HEK293 (cell line): ENCODE data around the gene TTC16.

Experiments
- CTCF ChIA-PET: fragments of 350-600 bp; formaldehyde crosslinking; extraction: SDS; loops from one replicate; lab custom pipeline; 2021; ENCODE audit warnings: antibody characterized with exemption; lab: Yijun Ruan, JAX
- POLR2A ChIA-PET: fragments of 300-600 bp; formaldehyde crosslinking; extraction: SDS; loops from one replicate; lab custom pipeline; 2020; ENCODE audit warnings: antibody characterized with exemption, inconsistent platforms; lab: Yijun Ruan, JAX
- H3K27ac ChIP-seq: fragments of 200-500 bp; sonication (Bioruptor generic); 2 replicates; pipeline ENCODE4 v1.5.1; 2014; ENCODE audit warnings: low read depth, low read length, control low read depth, inconsistent platforms; ENCODE audit errors: extremely low read depth
- H3K36me3 ChIP-seq, 2 experiments: fragments of 200-500 bp in 1 of 2; sonication (Bioruptor generic) in 1 of 2; 1 replicate in 1 of 2; 2 replicates in 1 of 2; pipeline ENCODE4 v1.5.1; 2014 to 2017; ENCODE audit warnings: inconsistent platforms in 2 of 2, low read length in 2 of 2; ENCODE audit not compliant: control insufficient read depth in 2 of 2, insufficient read depth in 1 of 2
- H3K4me1 ChIP-seq: fragments of 200-500 bp; sonication (Bioruptor generic); 2 replicates; pipeline ENCODE4 v1.5.1; 2014; ENCODE audit warnings: mild to moderate bottlenecking, low read length, inconsistent platforms; ENCODE audit not compliant: control insufficient read depth, insufficient read depth
- H3K4me3 ChIP-seq: 2 replicates; pipeline ENCODE4 v1.5.1; 2011; ENCODE audit warnings: low read depth, mild to moderate bottlenecking, control low read depth, low read length, moderate library complexity
- H3K9me3 ChIP-seq: fragments of 200-500 bp; sonication (Bioruptor generic); 2 replicates; pipeline ENCODE4 v1.5.1; 2014; ENCODE audit warnings: low read depth, low read length, inconsistent platforms; ENCODE audit not compliant: control insufficient read depth, insufficient read depth
- BCL11A ChIP-seq: fragments of 450-650 bp; formaldehyde crosslinking; IDR thresholded peaks from 2 replicates; pipeline ENCODE4 v1.5.1; 2016; ENCODE audit warnings: low read depth, missing biosample characterization, missing genetic modification characterization
- GLI4 ChIP-seq: fragments of 450-650 bp; formaldehyde crosslinking; IDR thresholded peaks from 2 replicates; pipeline ENCODE4 v1.5.1; 2016; ENCODE audit warnings: missing biosample characterization, missing genetic modification characterization
- HIC1 ChIP-seq: fragments of 450-650 bp; formaldehyde crosslinking; IDR thresholded peaks from 2 replicates; pipeline ENCODE4 v1.5.1; 2016; ENCODE audit warnings: missing biosample characterization, missing genetic modification characterization
- IKZF3 ChIP-seq: fragments of 450-650 bp; IDR thresholded peaks from 2 replicates; pipeline ENCODE4 v1.5.0; 2018; ENCODE audit warnings: missing biosample characterization, mild to moderate bottlenecking, missing genetic modification characterization, moderate library complexity
- MYNN ChIP-seq: fragments of 450-650 bp; formaldehyde crosslinking; IDR thresholded peaks from 2 replicates; pipeline ENCODE4 v1.5.1; 2016; ENCODE audit warnings: missing biosample characterization, missing genetic modification characterization, borderline replicate concordance
- PRDM1 ChIP-seq: fragments of 450-650 bp; formaldehyde crosslinking; IDR thresholded peaks from 2 replicates; pipeline ENCODE4; 2016; ENCODE audit warnings: missing biosample characterization, missing genetic modification characterization
- SCRT1 ChIP-seq: fragments of 450-650 bp; formaldehyde crosslinking; IDR thresholded peaks from 2 replicates; pipeline ENCODE4 v1.5.1; 2016; ENCODE audit warnings: missing biosample characterization, missing genetic modification characterization, borderline replicate concordance
- ZFP41 ChIP-seq: fragments of 450-650 bp; formaldehyde crosslinking; IDR thresholded peaks from 2 replicates; pipeline ENCODE4 v1.5.1; 2016; ENCODE audit warnings: missing biosample characterization, missing genetic modification characterization, borderline replicate concordance
- ZFP69B ChIP-seq: fragments of 450-650 bp; formaldehyde crosslinking; IDR thresholded peaks from 2 replicates; pipeline ENCODE4 v1.5.1; 2016; ENCODE audit warnings: missing biosample characterization, missing genetic modification characterization
- ZNF155 ChIP-seq: fragments of 450-650 bp; formaldehyde crosslinking; IDR thresholded peaks from 2 replicates; pipeline ENCODE4 v1.5.1; 2016; ENCODE audit warnings: missing biosample characterization, missing genetic modification characterization
- ZNF175 ChIP-seq: fragments of 450-650 bp; formaldehyde crosslinking; IDR thresholded peaks from 2 replicates; pipeline ENCODE4 v1.5.1; 2016; ENCODE audit warnings: missing biosample characterization, missing genetic modification characterization
- ZNF184 ChIP-seq: fragments of 450-650 bp; IDR thresholded peaks from 2 replicates; pipeline ENCODE4 v1.5.1; 2018; ENCODE audit warnings: missing biosample characterization, mild to moderate bottlenecking, missing genetic modification characterization
- ZNF2 ChIP-seq: fragments of 450-650 bp; formaldehyde crosslinking; IDR thresholded peaks from 2 replicates; pipeline ENCODE4 v1.5.1; 2016; ENCODE audit warnings: missing biosample characterization, missing genetic modification characterization
- ZNF211 ChIP-seq: fragments of 450-650 bp; formaldehyde crosslinking; IDR thresholded peaks from 2 replicates; pipeline ENCODE4 v1.5.1; 2016; ENCODE audit warnings: low read depth, missing biosample characterization, missing genetic modification characterization
- ZNF248 ChIP-seq: fragments of 450-650 bp; formaldehyde crosslinking; IDR thresholded peaks from 2 replicates; pipeline ENCODE4 v1.5.1; 2017; ENCODE audit warnings: missing biosample characterization, missing genetic modification characterization
- ZNF473 ChIP-seq: fragments of 450-650 bp; formaldehyde crosslinking; IDR thresholded peaks from 2 replicates; pipeline ENCODE4 v1.5.1; 2017; ENCODE audit warnings: missing biosample characterization, missing genetic modification characterization
- ZNF514 ChIP-seq: fragments of 450-650 bp; formaldehyde crosslinking; IDR thresholded peaks from 2 replicates; pipeline ENCODE4 v1.5.1; 2016; ENCODE audit warnings: missing biosample characterization, missing genetic modification characterization
- ZNF600 ChIP-seq: fragments of 450-650 bp; formaldehyde crosslinking; IDR thresholded peaks from 2 replicates; pipeline ENCODE4 v1.5.1; 2016; ENCODE audit warnings: missing biosample characterization, missing genetic modification characterization
- ZNF677 ChIP-seq: fragments of 450-650 bp; IDR thresholded peaks from 2 replicates; pipeline ENCODE4 v1.5.0; 2018; ENCODE audit warnings: missing biosample characterization, mild to moderate bottlenecking, missing genetic modification characterization, moderate library complexity
- ZNF785 ChIP-seq: fragments of 450-650 bp; formaldehyde crosslinking; IDR thresholded peaks from 2 replicates; pipeline ENCODE4 v1.5.1; 2016; ENCODE audit warnings: missing biosample characterization, missing genetic modification characterization
- ZNF792 ChIP-seq: fragments of 450-650 bp; formaldehyde crosslinking; IDR thresholded peaks from 2 replicates; pipeline ENCODE4 v1.5.1; 2016; ENCODE audit warnings: missing biosample characterization, missing genetic modification characterization
- ZNF830 ChIP-seq: fragments of 450-650 bp; IDR thresholded peaks from 2 replicates; pipeline ENCODE4 v1.5.0; 2018; ENCODE audit warnings: missing biosample characterization, missing genetic modification characterization, low read depth, mild to moderate bottlenecking, moderate library complexity
- TF ChIP-seq, protein P1 (sequence below): fragments of 450-650 bp; formaldehyde crosslinking; IDR thresholded peaks from 2 replicates; pipeline ENCODE4 v1.5.1; 2016; ENCODE audit warnings: missing biosample characterization, missing genetic modification characterization
- TF ChIP-seq, protein P2 (sequence below): fragments of 450-650 bp; formaldehyde crosslinking; IDR thresholded peaks from 2 replicates; pipeline ENCODE4 v1.5.1; 2016; ENCODE audit warnings: missing biosample characterization, missing genetic modification characterization, borderline replicate concordance

Gene TTC16

GRCh38 chr9:127729522-127730256, 13.8 kb downstream of the TTC16 start:
- no peaks in the 10 kb centered on the region for H3K9me3 ChIP-seq
- H3K36me3 ChIP-seq, result peaks cover 0 to 6% of the 10 kb centered on the region in 2 experiments; a peak in 1 of 3 replicates
- TF ChIP-seq HIC1 (tag by site-specific recombination) (no peak), SCRT1 (tag by site-specific recombination) (no peak), PRDM1 (tag by site-specific recombination) (no peak)
- TF ChIP-seq, protein P1, sequence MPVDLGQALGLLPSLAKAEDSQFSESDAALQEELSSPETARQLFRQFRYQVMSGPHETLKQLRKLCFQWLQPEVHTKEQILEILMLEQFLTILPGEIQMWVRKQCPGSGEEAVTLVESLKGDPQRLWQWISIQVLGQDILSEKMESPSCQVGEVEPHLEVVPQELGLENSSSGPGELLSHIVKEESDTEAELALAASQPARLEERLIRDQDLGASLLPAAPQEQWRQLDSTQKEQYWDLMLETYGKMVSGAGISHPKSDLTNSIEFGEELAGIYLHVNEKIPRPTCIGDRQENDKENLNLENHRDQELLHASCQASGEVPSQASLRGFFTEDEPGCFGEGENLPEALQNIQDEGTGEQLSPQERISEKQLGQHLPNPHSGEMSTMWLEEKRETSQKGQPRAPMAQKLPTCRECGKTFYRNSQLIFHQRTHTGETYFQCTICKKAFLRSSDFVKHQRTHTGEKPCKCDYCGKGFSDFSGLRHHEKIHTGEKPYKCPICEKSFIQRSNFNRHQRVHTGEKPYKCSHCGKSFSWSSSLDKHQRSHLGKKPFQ (tag by site-specific recombination), result no peak
- H3K4me1 ChIP-seq, result no peaks in the 10 kb centered on the region
- POLR2A ChIA-PET, result interaction anchor here (0.5 kb wide), 1 partner anchor 26 kb away, joined by 4 read pairs; no protein-coding TSS in a partner anchor
- H3K4me3 ChIP-seq, result no peak overlapping the region
- CTCF ChIA-PET, result interaction anchor here (0.6 to 2.2 kb wide), 4 partner anchors 139 to 226 kb away, joined by 3 to 9 read pairs (median 4); no protein-coding TSS in a partner anchor
- no peak overlapping the region for H3K27ac ChIP-seq

GRCh38 chr9:127730262-127730661, 14.4 kb downstream of the TTC16 start:
- POLR2A ChIA-PET, result interaction anchor here (0.5 kb wide), 1 partner anchor 26 kb away, joined by 4 read pairs; no protein-coding TSS in a partner anchor
- CTCF ChIA-PET, result interaction anchor here (0.9 kb wide), 1 partner anchor 140 kb away, joined by 3 read pairs; no protein-coding TSS in a partner anchor

More at GRCh38 chr9:127730262-127730661, 14.4 kb downstream of the TTC16 start:
- Histone ChIP-seq H3K27ac (no peak overlapping the region), H3K4me3 (no peak overlapping the region)
- TF ChIP-seq ZNF248 (tag by site-specific recombination) (no peak), BCL11A (tag by site-specific recombination) (no peak), ZNF155 (tag by site-specific recombination) (no peak), ZNF600 (tag by site-specific recombination) (no peak), ZNF792 (tag by site-specific recombination) (no peak), ZNF514 (no peak), ZNF211 (tag by site-specific recombination) (no peak), IKZF3 (tag by site-specific recombination) (no peak), ZNF473 (no peak), ZNF175 (tag by site-specific recombination) (no peak), ZNF830 (tag by site-specific recombination) (no peak), ZNF184 (tag by site-specific recombination) (no peak), ZNF785 (no peak), ZNF2 (tag by site-specific recombination) (no peak), ZNF677 (tag by site-specific recombination) (no peak), ZFP41 (tag by site-specific recombination) (no peak), MYNN (tag by site-specific recombination) (no peak), GLI4 (tag by site-specific recombination) (no peak), ZFP69B (tag by site-specific recombination) (no peak)
- TF ChIP-seq, protein P2, sequence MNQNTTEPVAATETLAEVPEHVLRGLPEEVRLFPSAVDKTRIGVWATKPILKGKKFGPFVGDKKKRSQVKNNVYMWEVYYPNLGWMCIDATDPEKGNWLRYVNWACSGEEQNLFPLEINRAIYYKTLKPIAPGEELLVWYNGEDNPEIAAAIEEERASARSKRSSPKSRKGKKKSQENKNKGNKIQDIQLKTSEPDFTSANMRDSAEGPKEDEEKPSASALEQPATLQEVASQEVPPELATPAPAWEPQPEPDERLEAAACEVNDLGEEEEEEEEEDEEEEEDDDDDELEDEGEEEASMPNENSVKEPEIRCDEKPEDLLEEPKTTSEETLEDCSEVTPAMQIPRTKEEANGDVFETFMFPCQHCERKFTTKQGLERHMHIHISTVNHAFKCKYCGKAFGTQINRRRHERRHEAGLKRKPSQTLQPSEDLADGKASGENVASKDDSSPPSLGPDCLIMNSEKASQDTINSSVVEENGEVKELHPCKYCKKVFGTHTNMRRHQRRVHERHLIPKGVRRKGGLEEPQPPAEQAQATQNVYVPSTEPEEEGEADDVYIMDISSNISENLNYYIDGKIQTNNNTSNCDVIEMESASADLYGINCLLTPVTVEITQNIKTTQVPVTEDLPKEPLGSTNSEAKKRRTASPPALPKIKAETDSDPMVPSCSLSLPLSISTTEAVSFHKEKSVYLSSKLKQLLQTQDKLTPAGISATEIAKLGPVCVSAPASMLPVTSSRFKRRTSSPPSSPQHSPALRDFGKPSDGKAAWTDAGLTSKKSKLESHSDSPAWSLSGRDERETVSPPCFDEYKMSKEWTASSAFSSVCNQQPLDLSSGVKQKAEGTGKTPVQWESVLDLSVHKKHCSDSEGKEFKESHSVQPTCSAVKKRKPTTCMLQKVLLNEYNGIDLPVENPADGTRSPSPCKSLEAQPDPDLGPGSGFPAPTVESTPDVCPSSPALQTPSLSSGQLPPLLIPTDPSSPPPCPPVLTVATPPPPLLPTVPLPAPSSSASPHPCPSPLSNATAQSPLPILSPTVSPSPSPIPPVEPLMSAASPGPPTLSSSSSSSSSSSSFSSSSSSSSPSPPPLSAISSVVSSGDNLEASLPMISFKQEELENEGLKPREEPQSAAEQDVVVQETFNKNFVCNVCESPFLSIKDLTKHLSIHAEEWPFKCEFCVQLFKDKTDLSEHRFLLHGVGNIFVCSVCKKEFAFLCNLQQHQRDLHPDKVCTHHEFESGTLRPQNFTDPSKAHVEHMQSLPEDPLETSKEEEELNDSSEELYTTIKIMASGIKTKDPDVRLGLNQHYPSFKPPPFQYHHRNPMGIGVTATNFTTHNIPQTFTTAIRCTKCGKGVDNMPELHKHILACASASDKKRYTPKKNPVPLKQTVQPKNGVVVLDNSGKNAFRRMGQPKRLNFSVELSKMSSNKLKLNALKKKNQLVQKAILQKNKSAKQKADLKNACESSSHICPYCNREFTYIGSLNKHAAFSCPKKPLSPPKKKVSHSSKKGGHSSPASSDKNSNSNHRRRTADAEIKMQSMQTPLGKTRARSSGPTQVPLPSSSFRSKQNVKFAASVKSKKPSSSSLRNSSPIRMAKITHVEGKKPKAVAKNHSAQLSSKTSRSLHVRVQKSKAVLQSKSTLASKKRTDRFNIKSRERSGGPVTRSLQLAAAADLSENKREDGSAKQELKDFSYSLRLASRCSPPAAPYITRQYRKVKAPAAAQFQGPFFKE (tag by site-specific recombination), result no peak
- TF ChIP-seq, all 188 proteins: peak for 0
- peaks cover 0 to 6% of the 10 kb centered on the region in 2 experiments; a peak in 1 of 3 replicates for H3K36me3 ChIP-seq
- H3K4me1 ChIP-seq, result no peaks in the 10 kb centered on the region
- no peaks in the 10 kb centered on the region for H3K9me3 ChIP-seq
